ENCODE results near the gene CUEDC1. TPM values are rescaled to one million over a fixed set of nuclear protein-coding genes. Genes with fewer than 3 reads are reported as not detected.
A peak's percentile ranks its signal among the peaks of the same experiment; 100 is the strongest.

The CUEDC1 gene
- total and polyA plus RNA-seq, 2 donors (not counting 1 experiment from before 2014, with no cell fraction given) = 0.57 TPM; not detected in 1

DNA sequence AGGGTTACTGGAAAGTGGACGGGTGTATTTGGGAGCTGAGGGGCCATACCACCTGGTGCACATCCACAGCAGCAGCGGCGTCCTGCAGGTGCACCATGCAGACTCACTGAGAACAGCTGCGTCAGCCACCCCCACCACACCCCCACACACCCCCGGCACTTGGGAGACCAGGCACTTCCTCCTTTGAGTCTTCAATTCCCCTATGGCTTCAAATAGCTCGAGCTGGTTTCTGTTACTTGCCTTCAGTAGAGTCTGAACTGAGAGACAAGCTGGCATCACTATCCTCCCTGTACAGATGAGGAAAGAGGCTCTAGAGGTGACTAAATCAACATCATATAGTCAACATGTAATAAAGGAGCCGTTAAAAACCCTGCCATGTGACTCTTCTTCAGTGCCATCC is 15.4 kb downstream of the CUEDC1 start:
- no peaks in the 10 kb centered on the region for H3K36me3 ChIP-seq (replicated peaks in 1 of 2; ENCODE audit: control extremely low read depth in 1 of 2, control insufficient read depth in 1 of 2, extremely low read depth in 1 of 2, insufficient read depth in 2 of 2, low read length in 1 of 2)
- Mint-ChIP-seq H3K27ac (peak overlapping the region; percentile 63), H3K4me1 (peaks cover 32% of the 10 kb centered on the region), H3K9me3 (ENCODE audit: insufficient read depth) (peaks cover 2% of the 10 kb centered on the region), H3K27me3 (peaks cover 49% of the 10 kb centered on the region), H3K4me3 (peak overlapping the region; percentile 67)
- ChIA-PET CTCF (interaction anchor here (0.7 to 3.3 kb wide), 12 partner anchors 12 to 405 kb away, joined by 3 to 18 read pairs (median 5); partner anchors contain the start of gene CUEDC1), POLR2A (interaction anchor here (0.5 to 1.6 kb wide), 11 partner anchors 8 to 959 kb away, joined by 3 to 9 read pairs (median 4); partner anchors contain the start of genes CUEDC1, SRSF1 and VEZF1)
- no peak overlapping the region for H2AFZ ChIP-seq (ENCODE audit: insufficient read depth, low read depth, low read length, poor library complexity, severe bottlenecking)
- peaks cover 7% of the 10 kb centered on the region for H4K20me1 ChIP-seq (ENCODE audit: control insufficient read depth, insufficient read depth, low read length, poor library complexity, severe bottlenecking)
- no peaks in the 10 kb centered on the region for H3K79me2 ChIP-seq (ENCODE audit: control insufficient read depth, insufficient read depth, low read length)
- H3K9me3 ChIP-seq (ENCODE audit: control extremely low read depth in 1 of 3, control insufficient read depth in 2 of 3, insufficient read depth in 1 of 3, low read length in 2 of 3) = peaks cover 0 to 16% (median 6%) of the 10 kb centered on the region in 3 donors
- WGBS (ENCODE audit: insufficient coverage) = 0% methylated on average over 3 of the region's 7 CpGs
- peaks cover 0 to 71% (median 36%) of the 10 kb centered on the region in 4 experiments for H3K27me3 ChIP-seq (replicated peaks in 1 of 4; ENCODE audit: control extremely low read depth in 1 of 4, control insufficient read depth in 3 of 4, insufficient read depth in 4 of 4, low read length in 3 of 4)
- intact Hi-C loops (cut with micrococcal nuclease) = loop anchor here (1.0 to 5.0 kb wide), 3 partner anchors 17 to 87 kb away; partner anchors contain the start of genes MRPS23 and VEZF1
- H3K4me2 ChIP-seq (replicated peaks; ENCODE audit: low read depth, low read length, poor library complexity, severe bottlenecking) = peak overlapping the region; percentile 53
- peaks cover 26 to 33% of the 10 kb centered on the region in 2 donors for H3K4me1 ChIP-seq (ENCODE audit: control insufficient read depth in 2 of 2, insufficient read depth in 2 of 2, low read length in 2 of 2)
- H3K27ac ChIP-seq (ENCODE audit: low read length in 2 of 2) = no peak overlapping the region
- DNase-seq = peak; percentile 91
- H3K4me3 ChIP-seq (ENCODE audit: control extremely low read depth in 1 of 5, extremely low read depth in 1 of 5, insufficient read depth in 1 of 5, low read depth in 2 of 5, low read length in 4 of 5) = peak overlapping the region in 1 of 5 experiments; percentile 15
- peak; percentile 94 for ATAC-seq (ENCODE audit: low read depth)
- H3K9ac ChIP-seq (ENCODE audit: low read length) = no peak overlapping the region
- TF ChIP-seq, protein P1, sequence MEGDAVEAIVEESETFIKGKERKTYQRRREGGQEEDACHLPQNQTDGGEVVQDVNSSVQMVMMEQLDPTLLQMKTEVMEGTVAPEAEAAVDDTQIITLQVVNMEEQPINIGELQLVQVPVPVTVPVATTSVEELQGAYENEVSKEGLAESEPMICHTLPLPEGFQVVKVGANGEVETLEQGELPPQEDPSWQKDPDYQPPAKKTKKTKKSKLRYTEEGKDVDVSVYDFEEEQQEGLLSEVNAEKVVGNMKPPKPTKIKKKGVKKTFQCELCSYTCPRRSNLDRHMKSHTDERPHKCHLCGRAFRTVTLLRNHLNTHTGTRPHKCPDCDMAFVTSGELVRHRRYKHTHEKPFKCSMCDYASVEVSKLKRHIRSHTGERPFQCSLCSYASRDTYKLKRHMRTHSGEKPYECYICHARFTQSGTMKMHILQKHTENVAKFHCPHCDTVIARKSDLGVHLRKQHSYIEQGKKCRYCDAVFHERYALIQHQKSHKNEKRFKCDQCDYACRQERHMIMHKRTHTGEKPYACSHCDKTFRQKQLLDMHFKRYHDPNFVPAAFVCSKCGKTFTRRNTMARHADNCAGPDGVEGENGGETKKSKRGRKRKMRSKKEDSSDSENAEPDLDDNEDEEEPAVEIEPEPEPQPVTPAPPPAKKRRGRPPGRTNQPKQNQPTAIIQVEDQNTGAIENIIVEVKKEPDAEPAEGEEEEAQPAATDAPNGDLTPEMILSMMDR (IDR thresholded peaks at IDR 0.05) = no peak
- TF ChIP-seq EZH2 (IDR thresholded peaks at IDR 0.05; ENCODE audit: borderline replicate concordance, insufficient read depth, low read depth, low read length, poor library complexity, severe bottlenecking) = no peak

- Histone ChIP-seq H3K9ac (ENCODE audit: low read length) (no peak overlapping the region), H3K4me3 (ENCODE audit: control extremely low read depth in 1 of 5, extremely low read depth in 1 of 5, insufficient read depth in 1 of 5, low read depth in 2 of 5, low read length in 4 of 5) (no peak overlapping the region), H3K36me3 (replicated peaks in 1 of 2; ENCODE audit: control extremely low read depth in 1 of 2, control insufficient read depth in 1 of 2, extremely low read depth in 1 of 2, insufficient read depth in 2 of 2, low read length in 1 of 2) (no peaks in the 10 kb centered on the region), H3K27me3 (replicated peaks in 1 of 4; ENCODE audit: control extremely low read depth in 1 of 4, control insufficient read depth in 3 of 4, insufficient read depth in 4 of 4, low read length in 3 of 4) (peaks cover 0 to 64% (median 32%) of the 10 kb centered on the region in 4 experiments), H4K20me1 (ENCODE audit: control insufficient read depth, insufficient read depth, low read length, poor library complexity, severe bottlenecking) (peaks cover 7% of the 10 kb centered on the region), H3K79me2 (ENCODE audit: control insufficient read depth, insufficient read depth, low read length) (no peaks in the 10 kb centered on the region), H3K27ac (ENCODE audit: low read length in 2 of 2) (no peak overlapping the region), H3K9me3 (ENCODE audit: control extremely low read depth in 1 of 3, control insufficient read depth in 2 of 3, insufficient read depth in 1 of 3, low read length in 2 of 3) (peaks cover 0 to 16% (median 6%) of the 10 kb centered on the region in 3 donors), H3K4me2 (replicated peaks; ENCODE audit: low read depth, low read length, poor library complexity, severe bottlenecking) (no peak overlapping the region), H3K4me1 (ENCODE audit: control insufficient read depth in 2 of 2, insufficient read depth in 2 of 2, low read length in 2 of 2) (peaks cover 26 to 29% of the 10 kb centered on the region in 2 donors), H2AFZ (ENCODE audit: insufficient read depth, low read depth, low read length, poor library complexity, severe bottlenecking) (no peak overlapping the region)
- no peak overlapping the region for H3K4me3 Mint-ChIP-seq
- DNase-seq (no peak), ATAC-seq (ENCODE audit: low read depth) (no peak)
- WGBS (ENCODE audit: insufficient coverage) = 79% methylated on average over 7 of the region's 7 CpGs
- POLR2A ChIA-PET = no interaction called here
- H3K4me1 Mint-ChIP-seq = peaks cover 26% of the 10 kb centered on the region
- H3K27ac Mint-ChIP-seq = no peak overlapping the region
- CTCF ChIA-PET = interaction anchor here (0.7 to 3.3 kb wide), 7 partner anchors 16 to 105 kb away, joined by 3 to 17 read pairs (median 5); no protein-coding TSS in a partner anchor
- H3K9me3 Mint-ChIP-seq (ENCODE audit: insufficient read depth) = peaks cover 2% of the 10 kb centered on the region
- H3K27me3 Mint-ChIP-seq = peaks cover 43% of the 10 kb centered on the region
- no peak for TF ChIP-seq EZH2 (IDR thresholded peaks at IDR 0.05; ENCODE audit: borderline replicate concordance, insufficient read depth, low read depth, low read length, poor library complexity, severe bottlenecking)
- TF ChIP-seq, protein P1 (IDR thresholded peaks at IDR 0.05) = no peak
- intact Hi-C loops (cut with micrococcal nuclease) = loop anchor here (2.0 to 5.0 kb wide), 2 partner anchors 51 to 86 kb away; partner anchors contain the start of genes MRPS23 and VEZF1
Measured at GRCh38 chr17:57938061-57938502, 17.1 kb downstream of the CUEDC1 start.

All from B cell (primary cell).